Gastrocnemius medialis (tissue), 4 donors: Measurements from ENCODE around the gene POLR2B.

Source experiments
- CTCF ChIP-seq, 5 experiments: fragments of 450-650 bp in 3 of 5; fragments of 200-600 bp in 2 of 5; sonication (generic) in 2 of 5; IDR thresholded peaks in 4 of 5; conservative IDR thresholded peaks in 1 of 5; 1 replicate in 4 of 5; 2 replicates in 1 of 5; pipeline ENCODE4 v1.5.1; 2016 to 2019; ENCODE audit warnings: antibody characterized with exemption in 5 of 5, mild to moderate bottlenecking in 3 of 5, moderate library complexity in 3 of 5
- POLR2A ChIP-seq, 2 donors: fragments of 450-650 bp; IDR thresholded peaks; one replicate each; pipeline ENCODE4 v1.6.1; 2017; ENCODE audit warnings: antibody characterized with exemption in 2 of 2, mild to moderate bottlenecking in 2 of 2, moderate library complexity in 2 of 2

GRCh38 chr4:56972389-56972788 is 6.3 kb upstream of the POLR2B start:
- TF ChIP-seq POLR2A (IDR thresholded peaks at IDR 0.05) (no peak), CTCF (IDR thresholded peaks at IDR 0.05 in 4 of 5, conservative IDR thresholded peaks at IDR 0.05 in 1 of 5) (no peak)
